Neutrophil (primary cell): Measurements from ENCODE around the gene C1orf122.

Source experiments
- H3K27ac ChIP-seq: fragments of 200-600 bp; sonication (generic); 2 replicates; pipeline ENCODE4 v1.5.1; 2016; ENCODE audit warnings: mild to moderate bottlenecking, moderate library complexity
- H3K27me3 ChIP-seq: fragments of 200-600 bp; sonication (generic); 2 replicates; pipeline ENCODE4 v1.6.0; 2016; ENCODE audit warnings: mild to moderate bottlenecking
- H3K36me3 ChIP-seq: fragments of 200-600 bp; sonication (generic); 2 replicates; pipeline ENCODE4 v1.5.1; 2017
- H3K4me1 ChIP-seq, 2 experiments: fragments of 200-600 bp in 1 of 2; sonication (generic) in 1 of 2; 1 replicate in 1 of 2; 2 replicates in 1 of 2; pipeline versions ENCODE4 v1.5.1 to v1.6.1; 2013 to 2016; ENCODE audit warnings: low read depth in 1 of 2, low read length in 1 of 2, mild to moderate bottlenecking in 1 of 2, moderate library complexity in 1 of 2; ENCODE audit not compliant: control insufficient read depth in 1 of 2, insufficient read depth in 1 of 2
- H3K4me3 ChIP-seq, 2 experiments: fragments of 200-600 bp in 1 of 2; sonication (generic) in 1 of 2; 1 replicate in 1 of 2; 2 replicates in 1 of 2; pipeline ENCODE4 v1.5.1; 2013 to 2016; ENCODE audit warnings: low read depth in 1 of 2, low read length in 1 of 2, mild to moderate bottlenecking in 1 of 2, moderate library complexity in 1 of 2
- H3K9me3 ChIP-seq: fragments of 200-600 bp; sonication (generic); 2 replicates; pipeline ENCODE4 v1.5.1; 2016
- TF ChIP-seq, protein P1 (sequence below): fragments of 200-600 bp; sonication (generic); IDR thresholded peaks from 2 replicates; pipeline ENCODE4 v1.5.1; 2016; ENCODE audit warnings: antibody characterized with exemption

Gene C1orf122

DNA sequence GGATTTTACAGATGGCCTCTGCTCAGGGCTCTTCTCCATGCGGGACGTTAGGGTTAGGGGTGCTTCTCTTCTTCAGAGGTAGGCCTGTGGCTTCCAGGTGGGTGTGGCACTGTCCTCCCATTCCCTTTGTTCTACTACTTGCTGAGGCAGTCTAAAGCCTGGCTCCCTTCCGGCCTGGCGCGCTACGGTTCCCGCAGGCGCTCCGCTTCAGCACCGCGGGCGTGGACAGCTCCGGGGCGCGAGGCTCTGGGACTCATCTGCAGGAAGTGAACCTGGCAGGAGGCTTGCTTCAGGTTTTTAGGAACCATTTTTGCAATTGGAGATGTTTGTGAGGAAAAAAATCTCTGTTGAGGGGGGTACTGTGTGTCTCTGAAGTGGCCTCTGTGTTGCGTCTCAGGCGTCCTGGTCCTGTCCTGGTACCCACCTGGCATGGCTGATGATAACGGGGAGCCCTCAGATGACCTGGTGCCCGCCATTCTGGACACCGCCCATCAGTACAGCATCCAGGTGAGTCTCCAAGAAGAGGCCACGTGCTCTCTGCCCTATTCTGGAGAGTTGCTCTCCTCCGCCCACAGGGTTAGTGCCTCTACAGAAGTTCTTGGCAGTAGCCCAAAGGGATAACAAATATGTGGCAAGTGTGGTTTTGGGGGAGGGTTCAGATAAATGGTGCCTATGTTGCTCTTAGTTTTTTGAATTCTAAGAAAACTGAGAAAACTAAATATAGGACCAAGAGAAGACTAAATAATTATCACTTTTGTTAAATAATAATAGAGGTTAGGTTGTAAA is 12.1 kb upstream of the C1orf122 start:
- Histone ChIP-seq H3K36me3 (no peaks in the 10 kb centered on the region), H3K9me3 (no peaks in the 10 kb centered on the region), H3K4me3 (no peak overlapping the region), H3K27me3 (peaks cover 68% of the 10 kb centered on the region), H3K27ac (no peak overlapping the region), H3K4me1 (peaks cover 0 to 6% of the 10 kb centered on the region in 2 experiments)
- TF ChIP-seq, protein P1, sequence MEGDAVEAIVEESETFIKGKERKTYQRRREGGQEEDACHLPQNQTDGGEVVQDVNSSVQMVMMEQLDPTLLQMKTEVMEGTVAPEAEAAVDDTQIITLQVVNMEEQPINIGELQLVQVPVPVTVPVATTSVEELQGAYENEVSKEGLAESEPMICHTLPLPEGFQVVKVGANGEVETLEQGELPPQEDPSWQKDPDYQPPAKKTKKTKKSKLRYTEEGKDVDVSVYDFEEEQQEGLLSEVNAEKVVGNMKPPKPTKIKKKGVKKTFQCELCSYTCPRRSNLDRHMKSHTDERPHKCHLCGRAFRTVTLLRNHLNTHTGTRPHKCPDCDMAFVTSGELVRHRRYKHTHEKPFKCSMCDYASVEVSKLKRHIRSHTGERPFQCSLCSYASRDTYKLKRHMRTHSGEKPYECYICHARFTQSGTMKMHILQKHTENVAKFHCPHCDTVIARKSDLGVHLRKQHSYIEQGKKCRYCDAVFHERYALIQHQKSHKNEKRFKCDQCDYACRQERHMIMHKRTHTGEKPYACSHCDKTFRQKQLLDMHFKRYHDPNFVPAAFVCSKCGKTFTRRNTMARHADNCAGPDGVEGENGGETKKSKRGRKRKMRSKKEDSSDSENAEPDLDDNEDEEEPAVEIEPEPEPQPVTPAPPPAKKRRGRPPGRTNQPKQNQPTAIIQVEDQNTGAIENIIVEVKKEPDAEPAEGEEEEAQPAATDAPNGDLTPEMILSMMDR, result no peak

DNA sequence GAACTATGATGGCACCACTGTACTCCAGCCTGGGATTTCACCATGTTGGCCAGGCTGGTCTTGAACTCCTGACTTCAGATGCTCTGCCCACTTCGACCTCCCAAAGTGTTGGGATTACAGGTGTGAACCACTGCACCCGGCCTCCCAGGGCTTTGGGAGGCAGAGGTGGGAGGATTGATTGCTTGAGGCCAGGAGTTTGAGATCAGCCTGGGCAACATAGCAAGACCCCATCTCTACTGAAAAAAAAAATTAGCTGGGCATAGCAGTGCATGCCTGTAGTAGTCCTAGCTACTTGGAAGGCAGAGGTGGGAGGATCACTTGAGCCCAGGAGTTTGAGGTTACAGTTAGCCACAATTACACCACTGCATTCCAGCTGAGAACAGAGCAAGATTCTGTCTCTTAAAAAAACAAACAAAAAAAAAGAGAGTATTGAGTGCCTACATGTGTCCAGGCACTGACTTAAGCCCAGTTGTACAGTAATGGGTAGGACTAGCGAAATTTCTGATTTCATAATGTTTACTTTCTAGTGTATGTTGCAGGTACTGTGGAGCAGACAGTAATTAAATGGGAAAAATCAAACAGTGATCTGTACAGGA is 9.7 kb upstream of the C1orf122 start:
- no peaks in the 10 kb centered on the region for H3K9me3 ChIP-seq
- peaks cover 17% of the 10 kb centered on the region for H3K36me3 ChIP-seq
- H3K27me3 ChIP-seq, result peaks cover 45% of the 10 kb centered on the region
- no peak overlapping the region for H3K27ac ChIP-seq
- TF ChIP-seq, protein P1, result no peak
- no peak overlapping the region for H3K4me3 ChIP-seq
- peaks cover 0 to 6% of the 10 kb centered on the region in 2 experiments for H3K4me1 ChIP-seq

DNA sequence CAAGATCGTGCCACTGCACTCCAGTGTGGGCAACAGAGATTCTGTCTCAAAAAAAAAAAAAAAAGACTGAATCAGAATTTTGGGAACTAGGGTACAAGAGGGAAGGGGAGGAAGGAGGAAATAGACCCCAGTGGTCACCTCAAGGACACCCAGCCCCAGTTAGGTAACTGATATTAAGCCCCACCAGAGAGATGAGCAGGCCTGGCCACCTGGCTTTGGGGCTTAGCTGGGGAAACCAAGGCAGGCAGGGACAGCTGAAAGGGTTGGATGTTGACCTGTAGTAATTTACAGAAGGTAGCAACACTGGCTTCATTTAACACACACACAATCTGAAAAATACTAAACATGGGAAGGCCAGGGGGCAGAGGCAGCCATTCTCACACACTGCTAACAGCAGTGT is 5.2 kb upstream of the C1orf122 start:
- no peak overlapping the region for H3K27ac ChIP-seq
- no peak overlapping the region for H3K4me3 ChIP-seq
- H3K36me3 ChIP-seq, result peaks cover 58% of the 10 kb centered on the region
- peaks cover 4% of the 10 kb centered on the region for H3K27me3 ChIP-seq
- peaks cover 8 to 9% of the 10 kb centered on the region in 2 experiments for H3K4me1 ChIP-seq
- TF ChIP-seq, protein P1, result no peak
- no peaks in the 10 kb centered on the region for H3K9me3 ChIP-seq

DNA sequence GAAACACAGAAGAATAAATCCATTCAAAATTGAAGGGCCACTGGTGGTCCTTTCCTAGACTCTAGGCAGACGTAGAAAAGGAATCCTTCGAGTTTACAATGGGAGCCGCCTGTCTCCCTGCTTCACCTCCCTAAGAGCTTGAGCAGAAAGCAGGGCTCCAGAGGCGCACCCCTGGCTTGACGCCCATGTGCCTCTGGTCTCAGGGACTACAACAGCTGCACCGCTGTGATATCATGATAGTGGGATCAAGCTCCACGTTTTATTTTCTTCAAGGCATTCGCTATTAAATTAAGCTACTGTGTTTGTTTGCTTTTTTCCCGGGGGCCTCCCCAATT is 403 bp upstream of the C1orf122 start:
- Histone ChIP-seq H3K4me1 (peaks cover 34 to 47% of the 10 kb centered on the region in 2 experiments), H3K4me3 (peak overlapping the region; percentile 86 to 98), H3K36me3 (peaks cover 54% of the 10 kb centered on the region), H3K27me3 (no peaks in the 10 kb centered on the region), H3K9me3 (no peaks in the 10 kb centered on the region), H3K27ac (peak overlapping the region; percentile 93)
- TF ChIP-seq, protein P1, result no peak

DNA sequence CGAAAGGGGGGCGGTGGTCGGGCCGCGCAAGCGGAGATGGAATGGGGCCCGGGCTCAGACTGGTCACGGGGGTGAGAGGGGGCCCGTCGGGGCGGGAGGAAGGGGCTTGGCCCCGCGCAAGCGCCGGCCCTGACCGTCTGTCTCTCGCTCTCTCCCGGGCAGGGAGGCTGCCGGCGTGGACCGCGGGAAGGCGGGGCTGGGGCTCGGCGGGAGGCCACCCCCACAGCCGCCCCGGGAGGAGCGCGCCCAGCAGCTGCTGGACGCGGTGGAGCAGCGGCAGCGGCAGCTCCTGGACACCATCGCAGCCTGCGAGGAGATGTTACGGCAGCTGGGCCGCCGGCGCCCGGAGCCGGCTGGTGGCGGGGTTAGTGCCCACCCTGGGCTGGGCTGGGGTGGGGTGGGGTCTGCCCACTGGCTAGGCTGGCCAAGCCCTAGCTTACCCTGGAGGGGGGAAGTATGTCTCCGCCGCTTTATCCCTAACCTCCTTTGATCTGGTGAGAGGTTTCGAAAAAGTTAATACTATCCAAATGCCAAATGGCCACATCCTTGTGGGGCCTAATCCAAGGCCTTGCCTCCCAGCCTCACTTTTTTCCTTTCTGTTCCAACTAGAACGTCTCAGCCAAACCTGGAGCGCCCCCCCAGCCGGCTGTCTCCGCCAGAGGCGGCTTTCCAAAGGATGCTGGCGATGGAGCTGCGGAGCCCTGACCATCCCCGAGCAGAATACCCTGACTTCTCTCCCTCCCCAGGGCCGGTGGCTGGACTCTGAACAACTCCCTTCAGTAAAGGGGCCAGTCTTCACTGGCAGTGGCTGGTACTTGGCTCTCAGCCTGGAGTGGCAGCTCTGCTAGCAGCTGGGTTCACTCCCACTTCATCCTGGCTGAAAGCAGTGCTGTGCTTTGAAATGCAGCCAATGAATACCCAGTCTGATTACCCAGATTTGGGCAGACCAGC is 1.1 kb downstream of the C1orf122 start:
- Histone ChIP-seq H3K27ac (peak overlapping the region; percentile 93), H3K4me1 (peaks cover 43 to 60% of the 10 kb centered on the region in 2 experiments), H3K27me3 (no peaks in the 10 kb centered on the region), H3K36me3 (peaks cover 53% of the 10 kb centered on the region), H3K4me3 (peak overlapping the region; percentile 86 to 98), H3K9me3 (no peaks in the 10 kb centered on the region)
- TF ChIP-seq, protein P1, result no peak
